Astrocyte (in vitro differentiated cells and primary cell): ENCODE measurements around the gene NAV1. TPM values are rescaled to one million over a fixed set of nuclear protein-coding genes. Genes with fewer than 3 reads are reported as not detected.

ENCODE experiments used
- DNase-seq: peaks from one replicate; pipeline ENCODE4 v3.0.0-alpha.2; 2010; ENCODE audit warnings: low read depth
- FAIRE-seq: peaks from 2 replicates; lab custom pipeline; 2011; peaks lifted over from hg19 to GRCh38; lab: Jason Lieb, UNC
- H2AFZ ChIP-seq: 2 replicates; pipeline ENCODE4 v1.6.0; 2012; ENCODE audit warnings: low read depth, low read length, inconsistent platforms
- H3K27ac ChIP-seq: 2 replicates; pipeline ENCODE4 v1.5.1; 2011; ENCODE audit warnings: low read depth, low read length, inconsistent platforms
- H3K27me3 ChIP-seq: 2 replicates; pipeline ENCODE4 v1.6.0; 2011; ENCODE audit warnings: low read length, inconsistent platforms; ENCODE audit not compliant: insufficient read depth
- H3K36me3 ChIP-seq: 2 replicates; pipeline ENCODE4 v1.5.1; 2011; ENCODE audit warnings: low read length, inconsistent platforms; ENCODE audit not compliant: insufficient read depth
- H3K4me1 ChIP-seq: 2 replicates; pipeline ENCODE4 v1.5.1; 2011; ENCODE audit warnings: low read length, inconsistent platforms; ENCODE audit not compliant: insufficient read depth
- H3K4me2 ChIP-seq: 2 replicates; pipeline ENCODE4 v1.6.0; 2012; ENCODE audit warnings: low read length, inconsistent platforms
- H3K4me3 ChIP-seq: 2 replicates; pipeline ENCODE4 v1.5.1; 2011; ENCODE audit warnings: low read depth, mild to moderate bottlenecking, low read length, inconsistent platforms; ENCODE audit not compliant: insufficient read depth
- H3K79me2 ChIP-seq: 2 replicates; pipeline ENCODE4 v1.6.0; 2012; ENCODE audit warnings: mild to moderate bottlenecking, low read length, inconsistent platforms; ENCODE audit not compliant: insufficient read depth
- H3K9ac ChIP-seq: 2 replicates; pipeline ENCODE4 v1.6.0; 2012; ENCODE audit warnings: mild to moderate bottlenecking, low read length, inconsistent platforms
- H3K9me3 ChIP-seq: 2 replicates; pipeline ENCODE4 v1.5.1; 2012; ENCODE audit warnings: low read depth, mild to moderate bottlenecking, low read length, inconsistent platforms; ENCODE audit not compliant: insufficient read depth
- H4K20me1 ChIP-seq: 2 replicates; pipeline ENCODE4 v1.6.0; 2012; ENCODE audit warnings: low read length, inconsistent platforms; ENCODE audit not compliant: insufficient read depth
- H3K27ac Mint-ChIP-seq: one replicate; pipeline ENCODE4 v1.8.0; 2021; ENCODE audit warnings: mild to moderate bottlenecking, mixed read lengths; ENCODE audit not compliant: unreplicated experiment
- H3K27me3 Mint-ChIP-seq: one replicate; pipeline ENCODE4 v1.8.0; 2021; ENCODE audit warnings: low read depth, mixed read lengths; ENCODE audit not compliant: unreplicated experiment
- H3K36me3 Mint-ChIP-seq: one replicate; pipeline ENCODE4 v1.8.0; 2021; ENCODE audit warnings: low read depth, mixed read lengths; ENCODE audit not compliant: unreplicated experiment
- H3K4me1 Mint-ChIP-seq: one replicate; pipeline ENCODE4 v1.8.0; 2021; ENCODE audit warnings: low read depth, mixed read lengths; ENCODE audit not compliant: unreplicated experiment
- H3K4me3 Mint-ChIP-seq: one replicate; pipeline ENCODE4 v1.8.0; 2021; ENCODE audit warnings: mild to moderate bottlenecking, moderate library complexity, mixed read lengths; ENCODE audit not compliant: unreplicated experiment
- H3K9me3 Mint-ChIP-seq: one replicate; pipeline ENCODE4 v1.8.0; 2021; ENCODE audit warnings: mild to moderate bottlenecking, mixed read lengths; ENCODE audit not compliant: unreplicated experiment
- EZH2 ChIP-seq: IDR thresholded peaks from 2 replicates; pipeline ENCODE4 v1.6.1; 2012; ENCODE audit warnings: mild to moderate bottlenecking, low read length, inconsistent platforms; ENCODE audit not compliant: insufficient read depth
- total RNA-seq: library from RNA; stranded (reverse); gene quantifications from 2 replicates; pipeline ENCODE4 v1.2.1, GENCODE V29; 2021
- TF ChIP-seq, protein P1 (sequence below): IDR thresholded peaks from 2 replicates; pipeline ENCODE4 v1.5.1; 2011; ENCODE audit warnings: low read depth, mild to moderate bottlenecking, inconsistent platforms, low read length, moderate library complexity; ENCODE audit not compliant: insufficient read depth

NAV1 gene
- total RNA-seq, 1 donor from 2014 or later, result 79.7 TPM

DNA sequence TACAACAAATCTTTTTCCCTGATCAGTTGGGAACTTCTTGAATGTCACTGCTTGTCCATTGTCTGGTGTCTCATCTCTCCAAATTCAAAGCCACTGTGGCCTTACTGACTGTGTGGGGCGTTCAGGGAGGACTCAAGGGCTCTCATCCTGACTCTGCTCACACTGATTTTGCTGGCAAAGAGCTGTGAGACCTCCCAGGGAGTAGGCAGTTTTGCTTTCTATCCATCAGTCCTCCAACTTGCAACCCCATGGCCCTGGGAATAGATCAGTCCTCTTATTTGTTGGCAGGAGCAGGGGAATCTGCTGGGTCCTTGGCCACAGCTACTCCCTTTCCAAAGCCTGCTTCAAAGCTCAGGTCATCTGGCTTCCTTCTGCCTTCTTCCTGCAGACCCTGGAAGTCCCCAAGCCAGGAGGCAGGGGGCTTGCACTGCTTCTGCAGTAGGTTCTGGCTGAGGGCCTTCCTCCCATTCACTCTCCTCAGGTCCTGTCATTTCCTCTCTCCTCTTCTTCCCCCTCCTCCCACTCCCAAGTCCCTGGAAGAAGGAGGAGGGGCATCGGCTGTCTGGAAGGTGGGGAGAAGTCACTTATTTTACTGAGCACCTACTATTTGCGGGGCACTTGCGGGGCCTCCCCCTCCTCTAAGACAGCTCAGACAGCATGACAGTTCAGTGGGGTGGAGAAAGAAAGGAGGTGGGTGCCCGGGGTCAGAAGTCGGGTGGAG, 876 bp upstream of the NAV1 start:
- H3K9me3 Mint-ChIP-seq, result no peaks in the 10 kb centered on the region
- H3K27ac Mint-ChIP-seq, result peak overlapping the region; percentile 75

DNA sequence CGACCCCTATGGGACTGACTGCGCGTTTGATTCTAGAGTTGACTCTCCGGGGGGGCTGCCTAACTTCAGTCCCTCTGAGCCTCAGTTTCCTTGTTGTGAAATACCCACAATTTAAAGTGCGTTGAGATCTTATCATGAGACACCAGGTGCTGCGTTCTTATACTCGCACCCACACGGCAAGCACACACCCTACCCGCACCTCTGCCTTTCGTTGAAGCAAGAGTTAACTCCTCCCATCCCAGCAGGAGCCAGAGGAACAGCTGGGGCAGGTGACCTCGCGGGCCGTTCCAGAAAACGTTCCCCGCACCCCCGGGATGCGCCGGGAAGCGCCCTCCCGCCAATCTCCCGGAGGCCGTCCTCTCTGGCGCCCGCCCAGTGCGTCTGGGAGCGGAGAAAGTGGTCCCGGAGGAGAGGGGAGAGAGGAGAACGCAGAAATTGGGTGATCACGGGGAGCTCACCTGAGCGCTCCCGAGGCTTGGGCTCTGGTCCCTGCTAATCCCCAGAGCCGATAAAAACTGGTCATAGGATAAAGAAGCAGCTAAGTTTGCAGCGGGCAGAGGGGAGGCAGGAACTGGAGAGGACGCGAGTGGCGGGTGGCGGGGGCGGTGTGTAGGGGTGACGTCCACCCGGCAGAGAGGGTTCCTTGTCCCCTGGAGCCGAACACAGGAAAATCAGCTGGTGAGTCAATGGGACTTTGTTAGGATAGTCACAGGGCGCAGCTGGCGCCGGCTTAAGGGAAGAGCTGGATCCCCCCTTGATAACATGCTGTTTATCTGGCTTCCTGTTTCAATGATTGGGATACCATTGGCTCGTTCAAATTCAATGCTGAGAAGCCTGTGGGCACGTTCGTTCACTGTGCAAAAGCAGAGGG, 869 bp downstream of the NAV1 start:
- DNase-seq, result peak; percentile 60
- H3K27me3 Mint-ChIP-seq, result no peaks in the 10 kb centered on the region

More for the DNA sequence above, 876 bp upstream of the NAV1 start:
- Mint-ChIP-seq H3K4me1 (peaks cover 58% of the 10 kb centered on the region), H3K36me3 (no peaks in the 10 kb centered on the region), H3K4me3 (peak overlapping the region; percentile 84), H3K27me3 (no peaks in the 10 kb centered on the region)
- Histone ChIP-seq H3K27me3 (no peaks in the 10 kb centered on the region), H3K4me2 (peak overlapping the region; percentile 93), H3K36me3 (no peaks in the 10 kb centered on the region), H3K9me3 (no peaks in the 10 kb centered on the region), H4K20me1 (no peaks in the 10 kb centered on the region), H3K9ac (peak overlapping the region; percentile 89), H3K79me2 (peaks cover 40% of the 10 kb centered on the region), H3K27ac (peak overlapping the region; percentile 85), H2AFZ (peak overlapping the region; percentile 49), H3K4me3 (peak overlapping the region; percentile 85), H3K4me1 (peaks cover 67% of the 10 kb centered on the region)
- DNase-seq (no peak), FAIRE-seq (no peak)
- TF ChIP-seq, protein P1, sequence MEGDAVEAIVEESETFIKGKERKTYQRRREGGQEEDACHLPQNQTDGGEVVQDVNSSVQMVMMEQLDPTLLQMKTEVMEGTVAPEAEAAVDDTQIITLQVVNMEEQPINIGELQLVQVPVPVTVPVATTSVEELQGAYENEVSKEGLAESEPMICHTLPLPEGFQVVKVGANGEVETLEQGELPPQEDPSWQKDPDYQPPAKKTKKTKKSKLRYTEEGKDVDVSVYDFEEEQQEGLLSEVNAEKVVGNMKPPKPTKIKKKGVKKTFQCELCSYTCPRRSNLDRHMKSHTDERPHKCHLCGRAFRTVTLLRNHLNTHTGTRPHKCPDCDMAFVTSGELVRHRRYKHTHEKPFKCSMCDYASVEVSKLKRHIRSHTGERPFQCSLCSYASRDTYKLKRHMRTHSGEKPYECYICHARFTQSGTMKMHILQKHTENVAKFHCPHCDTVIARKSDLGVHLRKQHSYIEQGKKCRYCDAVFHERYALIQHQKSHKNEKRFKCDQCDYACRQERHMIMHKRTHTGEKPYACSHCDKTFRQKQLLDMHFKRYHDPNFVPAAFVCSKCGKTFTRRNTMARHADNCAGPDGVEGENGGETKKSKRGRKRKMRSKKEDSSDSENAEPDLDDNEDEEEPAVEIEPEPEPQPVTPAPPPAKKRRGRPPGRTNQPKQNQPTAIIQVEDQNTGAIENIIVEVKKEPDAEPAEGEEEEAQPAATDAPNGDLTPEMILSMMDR, result no peak
- no peak for TF ChIP-seq EZH2

More for the DNA sequence above, 869 bp downstream of the NAV1 start:
- no peak for FAIRE-seq
- Histone ChIP-seq H3K27ac (peak overlapping the region; percentile 85), H4K20me1 (peaks cover 5% of the 10 kb centered on the region), H3K79me2 (peaks cover 58% of the 10 kb centered on the region), H3K9ac (peak overlapping the region; percentile 89), H3K4me1 (peaks cover 79% of the 10 kb centered on the region), H3K4me3 (peak overlapping the region; percentile 85), H3K4me2 (peak overlapping the region; percentile 93), H3K36me3 (no peaks in the 10 kb centered on the region), H3K27me3 (no peaks in the 10 kb centered on the region), H2AFZ (peak overlapping the region; percentile 55), H3K9me3 (no peaks in the 10 kb centered on the region)
- Mint-ChIP-seq H3K9me3 (no peaks in the 10 kb centered on the region), H3K4me3 (peak overlapping the region; percentile 94), H3K36me3 (no peaks in the 10 kb centered on the region), H3K27ac (peak overlapping the region; percentile 77), H3K4me1 (peaks cover 66% of the 10 kb centered on the region)
- TF ChIP-seq, protein P1, result no peak
- no peak for TF ChIP-seq EZH2
